ENCODE data around the gene ZBTB7C.

Gene ZBTB7C

DNA sequence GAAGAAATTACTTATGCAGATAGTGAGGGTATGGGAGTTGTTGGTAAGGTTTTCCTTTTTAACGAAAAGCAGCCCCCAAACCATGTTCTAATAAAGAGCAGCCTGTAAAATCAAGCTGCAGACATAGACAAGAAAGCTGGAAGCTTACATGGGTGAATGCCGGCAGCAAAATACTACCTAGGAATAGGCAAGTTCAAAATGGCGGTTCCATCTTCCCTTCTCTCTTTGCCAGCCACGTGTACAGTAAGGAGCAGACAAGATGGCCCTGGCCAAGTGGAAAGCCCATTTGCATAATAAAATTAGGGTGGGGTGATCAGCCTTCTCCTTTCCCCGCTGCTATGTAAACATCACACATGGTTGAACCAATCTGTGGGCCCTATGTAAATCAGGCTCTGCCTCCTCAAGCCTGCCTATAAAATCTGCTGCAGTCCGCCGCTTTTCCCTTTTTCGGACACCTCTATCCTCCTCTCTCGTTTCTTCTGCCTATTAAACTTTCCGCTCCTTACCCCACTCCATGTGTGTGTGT, 155.0 kb downstream of the ZBTB7C start:
- Histone ChIP-seq H3K9me3 (ENCODE audit: insufficient read depth, low read depth, low read length) (peaks cover 5% of the 10 kb centered on the region; the same call in 1 of the 2 replicates), H3K9ac (ENCODE audit: low read depth, low read length) (no peak overlapping the region), H3K36me3 (ENCODE audit: insufficient read depth, low read depth, low read length) (no peaks in the 10 kb centered on the region), H3K27me3 (ENCODE audit: insufficient read depth, low read length) (no peaks in the 10 kb centered on the region), H3K4me1 (ENCODE audit: insufficient read depth, low read length) (no peaks in the 10 kb centered on the region), H3K27ac (ENCODE audit: low read length) (no peak overlapping the region), H3K4me3 (ENCODE audit: low read length) (no peak overlapping the region)

- no peak overlapping the region for H3K27ac ChIP-seq (ENCODE audit: low read length)
- no peak overlapping the region for H3K4me3 ChIP-seq (ENCODE audit: low read length)
- no peaks in the 10 kb centered on the region for H3K36me3 ChIP-seq (ENCODE audit: insufficient read depth, low read depth, low read length)
- no peak overlapping the region for H3K9ac ChIP-seq (ENCODE audit: low read depth, low read length)
- H3K9me3 ChIP-seq (ENCODE audit: insufficient read depth, low read depth, low read length): peaks cover 5% of the 10 kb centered on the region; the same call in 1 of the 2 replicates
- H3K4me1 ChIP-seq (ENCODE audit: insufficient read depth, low read length): no peaks in the 10 kb centered on the region
- no peaks in the 10 kb centered on the region for H3K27me3 ChIP-seq (ENCODE audit: insufficient read depth, low read length)
Observed at GRCh38 chr18:48252525-48252924, 156.7 kb downstream of the ZBTB7C start.

GRCh38 chr18:48250918-48251317, 158.3 kb downstream of the ZBTB7C start:
- no peaks in the 10 kb centered on the region for H3K9me3 ChIP-seq (ENCODE audit: insufficient read depth, low read depth, low read length)
- no peaks in the 10 kb centered on the region for H3K4me1 ChIP-seq (ENCODE audit: insufficient read depth, low read length)
- H3K9ac ChIP-seq (ENCODE audit: low read depth, low read length): no peak overlapping the region
- H3K4me3 ChIP-seq (ENCODE audit: low read length): no peak overlapping the region
- H3K27me3 ChIP-seq (ENCODE audit: insufficient read depth, low read length): no peaks in the 10 kb centered on the region
- no peaks in the 10 kb centered on the region for H3K36me3 ChIP-seq (ENCODE audit: insufficient read depth, low read depth, low read length)
- H3K27ac ChIP-seq (ENCODE audit: low read length): no peak overlapping the region

DNA sequence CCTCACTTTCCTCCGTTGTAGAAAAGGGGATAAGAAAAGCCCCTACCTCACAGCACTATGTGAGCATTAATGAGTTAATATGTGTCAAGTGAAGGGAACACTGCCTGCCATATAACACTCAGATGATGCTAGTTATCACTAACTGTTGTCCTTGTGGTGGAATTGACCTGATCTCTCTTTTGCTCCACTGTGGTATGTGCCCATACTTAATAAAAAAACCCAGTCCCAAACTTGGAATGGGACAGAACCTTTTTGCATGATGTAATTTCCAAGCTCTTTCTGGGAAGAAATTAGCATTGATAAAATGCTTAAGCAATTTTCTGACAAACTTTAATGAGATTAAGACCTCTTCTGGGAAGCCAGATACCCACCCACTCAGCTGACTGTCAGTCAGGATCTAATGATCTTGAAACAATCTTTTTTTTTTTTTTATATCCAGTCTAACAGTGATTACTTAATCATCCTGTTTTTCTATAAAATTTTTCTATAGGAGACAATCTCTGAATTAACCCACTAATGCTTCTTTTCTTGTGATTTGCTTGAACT, 158.7 kb downstream of the ZBTB7C start:
- H3K27me3 ChIP-seq (ENCODE audit: insufficient read depth, low read length): no peaks in the 10 kb centered on the region
- no peaks in the 10 kb centered on the region for H3K4me1 ChIP-seq (ENCODE audit: insufficient read depth, low read length)
- no peak overlapping the region for H3K9ac ChIP-seq (ENCODE audit: low read depth, low read length)
- H3K36me3 ChIP-seq (ENCODE audit: insufficient read depth, low read depth, low read length): no peaks in the 10 kb centered on the region
- H3K27ac ChIP-seq (ENCODE audit: low read length): no peak overlapping the region
- H3K9me3 ChIP-seq (ENCODE audit: insufficient read depth, low read depth, low read length): no peaks in the 10 kb centered on the region
- no peak overlapping the region for H3K4me3 ChIP-seq (ENCODE audit: low read length)

DNA sequence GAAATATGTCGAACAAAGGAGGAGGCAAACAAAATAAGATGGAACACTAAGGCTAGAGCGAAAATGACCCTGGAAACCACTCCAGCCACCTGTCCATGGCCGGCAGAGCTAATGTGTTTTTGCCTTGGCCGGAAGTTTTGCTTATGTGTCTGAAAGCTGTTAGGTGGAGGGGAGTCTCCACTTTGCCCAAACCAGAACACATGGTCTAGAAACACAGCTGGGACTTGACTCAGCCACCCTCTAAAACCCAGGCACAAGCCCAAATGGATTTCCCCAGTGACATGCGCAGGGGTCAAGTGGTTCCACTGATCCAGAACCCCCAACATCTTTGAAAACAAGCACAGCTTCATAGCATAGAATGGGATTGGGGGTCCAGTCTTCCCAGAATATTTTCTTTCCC, 159.3 kb downstream of the ZBTB7C start:
- Histone ChIP-seq H3K9me3 (ENCODE audit: insufficient read depth, low read depth, low read length) (no peaks in the 10 kb centered on the region), H3K9ac (ENCODE audit: low read depth, low read length) (no peak overlapping the region), H3K27me3 (ENCODE audit: insufficient read depth, low read length) (no peaks in the 10 kb centered on the region), H3K36me3 (ENCODE audit: insufficient read depth, low read depth, low read length) (no peaks in the 10 kb centered on the region), H3K4me3 (ENCODE audit: low read length) (no peak overlapping the region), H3K27ac (ENCODE audit: low read length) (no peak overlapping the region), H3K4me1 (ENCODE audit: insufficient read depth, low read length) (no peaks in the 10 kb centered on the region)

DNA sequence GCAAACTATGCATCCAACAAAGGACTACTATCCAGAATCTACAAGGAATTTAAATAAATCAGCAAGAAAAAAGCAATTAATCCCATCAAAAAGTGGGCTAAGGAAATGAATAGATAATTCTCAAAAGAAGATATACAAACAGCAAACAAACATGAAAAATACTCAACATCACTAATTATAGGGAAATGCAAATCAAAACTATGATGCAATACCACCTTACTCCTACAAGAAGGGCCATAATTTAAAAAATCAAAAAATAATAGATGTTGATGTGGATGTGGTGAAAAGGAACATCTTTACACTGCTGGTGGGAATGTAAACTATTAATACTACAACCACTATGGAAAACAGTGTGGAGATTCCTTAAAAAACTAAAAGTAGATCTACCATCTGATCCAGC, 164.7 kb downstream of the ZBTB7C start:
- H3K27me3 ChIP-seq (ENCODE audit: insufficient read depth, low read length): no peaks in the 10 kb centered on the region
- H3K9me3 ChIP-seq (ENCODE audit: insufficient read depth, low read depth, low read length): no peaks in the 10 kb centered on the region
- no peak overlapping the region for H3K27ac ChIP-seq (ENCODE audit: low read length)
- H3K4me1 ChIP-seq (ENCODE audit: insufficient read depth, low read length): no peaks in the 10 kb centered on the region
- no peak overlapping the region for H3K9ac ChIP-seq (ENCODE audit: low read depth, low read length)
- no peak overlapping the region for H3K4me3 ChIP-seq (ENCODE audit: low read length)
- no peaks in the 10 kb centered on the region for H3K36me3 ChIP-seq (ENCODE audit: insufficient read depth, low read depth, low read length)

DNA sequence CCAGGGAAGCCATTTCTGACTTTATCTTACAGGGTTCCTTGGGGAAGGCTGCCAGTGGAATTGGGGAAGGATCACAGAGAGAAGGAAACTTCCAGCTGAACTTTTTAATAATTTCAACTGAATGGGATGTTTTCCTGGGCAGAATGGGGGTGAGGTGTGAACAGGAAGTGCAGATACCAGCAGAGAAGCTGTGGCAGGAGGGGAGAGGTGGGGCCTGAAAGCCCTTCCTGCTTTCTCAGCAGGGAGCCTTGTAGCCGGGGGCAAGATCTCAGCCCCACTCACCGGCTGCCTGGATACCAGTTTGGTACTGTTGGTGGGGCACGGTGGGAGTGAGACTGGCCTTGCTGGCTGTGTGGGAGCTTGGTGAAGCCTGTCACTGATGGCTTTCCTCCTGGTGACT, 170.5 kb downstream of the ZBTB7C start:
- Histone ChIP-seq H3K27ac (ENCODE audit: low read length) (no peak overlapping the region), H3K27me3 (ENCODE audit: insufficient read depth, low read length) (no peaks in the 10 kb centered on the region), H3K9ac (ENCODE audit: low read depth, low read length) (no peak overlapping the region), H3K36me3 (ENCODE audit: insufficient read depth, low read depth, low read length) (no peaks in the 10 kb centered on the region), H3K4me3 (ENCODE audit: low read length) (no peak overlapping the region), H3K9me3 (ENCODE audit: insufficient read depth, low read depth, low read length) (no peaks in the 10 kb centered on the region), H3K4me1 (ENCODE audit: insufficient read depth, low read length) (no peaks in the 10 kb centered on the region)

DNA sequence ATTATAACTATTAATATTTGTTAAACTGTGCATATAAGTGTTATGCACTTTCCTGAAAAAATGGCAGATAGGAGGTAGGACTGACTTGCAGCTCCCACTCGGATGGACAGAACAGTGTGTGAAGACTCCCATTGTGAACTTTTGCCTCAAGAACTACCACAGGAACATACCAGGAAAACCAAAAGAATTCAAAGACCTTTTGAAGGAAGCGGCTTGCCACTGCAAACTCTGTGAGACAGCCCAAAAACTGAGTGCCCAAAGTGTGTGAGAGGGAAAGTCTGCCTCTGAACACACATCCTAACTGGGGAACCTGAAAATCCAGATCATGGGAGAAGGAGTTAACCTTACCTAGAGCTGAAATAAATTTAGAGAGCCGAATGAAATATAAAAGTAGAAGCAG, 171.0 kb downstream of the ZBTB7C start:
- no peaks in the 10 kb centered on the region for H3K9me3 ChIP-seq (ENCODE audit: insufficient read depth, low read depth, low read length)
- H3K4me1 ChIP-seq (ENCODE audit: insufficient read depth, low read length): no peaks in the 10 kb centered on the region
- H3K27ac ChIP-seq (ENCODE audit: low read length): no peak overlapping the region
- no peak overlapping the region for H3K4me3 ChIP-seq (ENCODE audit: low read length)
- no peaks in the 10 kb centered on the region for H3K27me3 ChIP-seq (ENCODE audit: insufficient read depth, low read length)
- H3K9ac ChIP-seq (ENCODE audit: low read depth, low read length): no peak overlapping the region
- no peaks in the 10 kb centered on the region for H3K36me3 ChIP-seq (ENCODE audit: insufficient read depth, low read depth, low read length)

DNA sequence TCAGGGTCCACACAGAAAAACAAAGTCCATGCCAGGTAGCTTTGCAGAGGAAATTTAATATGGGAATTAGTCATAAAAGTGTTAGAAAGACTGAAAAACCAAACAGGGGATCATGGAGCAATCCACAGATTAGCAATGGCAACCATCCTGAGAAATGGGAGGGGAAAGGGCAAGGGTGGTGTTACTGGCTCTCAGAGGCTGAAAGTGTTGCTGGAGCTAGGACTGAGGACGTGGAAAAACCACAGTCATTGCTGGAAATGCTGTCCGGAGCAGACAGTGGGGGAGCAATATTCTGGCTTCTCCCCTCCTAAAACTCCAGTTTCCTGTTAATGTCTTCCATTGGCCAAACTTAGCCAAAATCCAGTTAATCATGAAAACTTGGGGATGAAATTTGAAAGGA, 172.4 kb downstream of the ZBTB7C start:
- Histone ChIP-seq H3K9ac (ENCODE audit: low read depth, low read length) (no peak overlapping the region), H3K36me3 (ENCODE audit: insufficient read depth, low read depth, low read length) (no peaks in the 10 kb centered on the region), H3K27me3 (ENCODE audit: insufficient read depth, low read length) (no peaks in the 10 kb centered on the region), H3K4me3 (ENCODE audit: low read length) (no peak overlapping the region), H3K27ac (ENCODE audit: low read length) (no peak overlapping the region), H3K9me3 (ENCODE audit: insufficient read depth, low read depth, low read length) (no peaks in the 10 kb centered on the region), H3K4me1 (ENCODE audit: insufficient read depth, low read length) (no peaks in the 10 kb centered on the region)

GRCh38 chr18:48230467-48231113, 178.6 kb downstream of the ZBTB7C start:
- no peak overlapping the region for H3K9ac ChIP-seq (ENCODE audit: low read depth, low read length)
- no peaks in the 10 kb centered on the region for H3K36me3 ChIP-seq (ENCODE audit: insufficient read depth, low read depth, low read length)
- no peaks in the 10 kb centered on the region; the same call in 1 of the 2 replicates for H3K4me1 ChIP-seq (ENCODE audit: insufficient read depth, low read length)
- H3K27me3 ChIP-seq (ENCODE audit: insufficient read depth, low read length): no peaks in the 10 kb centered on the region
- H3K27ac ChIP-seq (ENCODE audit: low read length): no peak overlapping the region
- H3K9me3 ChIP-seq (ENCODE audit: insufficient read depth, low read depth, low read length): no peaks in the 10 kb centered on the region
- H3K4me3 ChIP-seq (ENCODE audit: low read length): no peak overlapping the region

DNA sequence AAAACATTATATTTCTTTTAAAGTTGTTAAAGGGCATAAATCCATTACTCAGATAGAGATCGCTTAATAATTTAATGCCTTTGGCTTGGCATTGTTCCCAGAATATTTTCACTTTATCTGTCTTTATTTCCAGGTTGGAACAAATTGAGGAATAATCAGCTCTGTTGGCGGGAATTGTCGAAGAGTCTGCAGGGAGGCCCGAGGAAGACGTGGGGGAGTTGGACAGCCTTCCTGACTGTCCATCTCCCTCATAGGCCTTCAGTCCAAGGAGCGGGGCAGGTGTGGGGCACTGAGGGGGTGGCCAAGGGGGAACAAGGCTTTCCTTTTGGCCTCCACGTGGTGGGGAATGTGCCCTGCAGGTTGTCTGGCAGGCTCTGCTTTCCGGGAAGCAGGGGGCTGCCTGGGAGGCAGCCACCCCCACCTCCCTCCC, 179.6 kb downstream of the ZBTB7C start:
- Histone ChIP-seq H3K4me1 (ENCODE audit: insufficient read depth, low read length) (no peaks in the 10 kb centered on the region; the same call in 1 of the 2 replicates), H3K27ac (ENCODE audit: low read length) (no peak overlapping the region)

GRCh38 chr18:48228841-48229240, 180.3 kb downstream of the ZBTB7C start:
- no peak overlapping the region for H3K4me3 ChIP-seq (ENCODE audit: low read length)
- H3K27me3 ChIP-seq (ENCODE audit: insufficient read depth, low read length): no peaks in the 10 kb centered on the region
- H3K36me3 ChIP-seq (ENCODE audit: insufficient read depth, low read depth, low read length): no peaks in the 10 kb centered on the region
- H3K9ac ChIP-seq (ENCODE audit: low read depth, low read length): no peak overlapping the region
- no peaks in the 10 kb centered on the region; the same call in 1 of the 2 replicates for H3K4me1 ChIP-seq (ENCODE audit: insufficient read depth, low read length)
- H3K27ac ChIP-seq (ENCODE audit: low read length): no peak overlapping the region
- no peaks in the 10 kb centered on the region for H3K9me3 ChIP-seq (ENCODE audit: insufficient read depth, low read depth, low read length)

More for the DNA sequence above, 179.6 kb downstream of the ZBTB7C start:
- Histone ChIP-seq H3K4me3 (ENCODE audit: low read length) (no peak overlapping the region), H3K9ac (ENCODE audit: low read depth, low read length) (no peak overlapping the region), H3K27me3 (ENCODE audit: insufficient read depth, low read length) (no peaks in the 10 kb centered on the region), H3K9me3 (ENCODE audit: insufficient read depth, low read depth, low read length) (no peaks in the 10 kb centered on the region), H3K36me3 (ENCODE audit: insufficient read depth, low read depth, low read length) (no peaks in the 10 kb centered on the region)
